ENCODE data around the gene SLC3A2. TPM values are rescaled to one million over a fixed set of nuclear protein-coding genes. Genes with fewer than 3 reads are reported as not detected.

Gene SLC3A2
- total RNA-seq, 1 experiment from 2014 or later = 619 TPM

DNA sequence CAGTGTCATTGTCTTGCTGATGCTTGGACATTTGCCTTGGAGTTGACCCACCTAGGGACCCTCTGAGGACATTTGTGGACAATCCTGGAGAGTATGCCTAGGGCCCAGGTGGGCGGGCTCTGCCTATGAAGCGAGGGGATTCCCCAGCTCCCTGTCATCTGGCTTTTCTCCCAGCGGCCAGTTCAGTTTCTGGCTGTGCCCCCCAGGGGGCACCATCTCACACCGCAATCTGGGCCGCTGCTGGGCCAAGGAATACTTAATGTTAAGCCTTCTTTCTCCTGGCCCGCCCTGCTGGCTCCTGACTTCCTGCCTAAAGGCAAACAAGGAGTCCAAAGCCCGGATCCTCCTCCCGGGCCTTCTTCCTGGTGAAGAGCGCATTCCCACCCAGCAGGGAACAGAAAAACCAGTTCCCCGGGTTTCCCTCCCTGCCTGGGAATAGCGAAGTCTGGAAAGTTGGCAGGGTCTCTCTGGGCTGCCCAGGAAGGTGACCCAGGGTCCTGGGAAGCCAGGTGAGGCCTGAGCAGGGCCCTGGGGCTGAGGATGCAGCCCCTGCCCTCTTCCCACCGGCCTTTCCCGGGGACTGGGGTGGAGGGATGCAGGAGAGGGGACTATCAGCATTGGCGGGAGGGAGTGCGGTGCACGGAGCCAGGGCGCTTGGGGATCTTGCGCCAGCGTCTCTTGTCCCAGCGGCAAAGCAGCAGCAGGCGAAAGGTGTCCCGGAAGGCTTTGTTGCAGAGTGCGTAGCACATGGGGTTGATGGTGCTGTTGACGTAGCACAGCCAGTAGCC, 28.6 kb downstream of the SLC3A2 start:
- Histone ChIP-seq H3K27ac (no peak overlapping the region), H3K27me3 (ENCODE audit: insufficient read depth, low read depth) (peaks cover 31% of the 10 kb centered on the region), H3K4me3 (no peak overlapping the region), H3K9me2 (ENCODE audit: insufficient read depth) (no peaks in the 10 kb centered on the region), H3K36me3 (ENCODE audit: low read depth) (no peaks in the 10 kb centered on the region), H3F3A (ENCODE audit: insufficient read depth, low read depth) (no peaks in the 10 kb centered on the region), H3K9me3 (ENCODE audit: insufficient read depth, low read depth) (no peaks in the 10 kb centered on the region), H3K4me2 (no peak overlapping the region), H3K4me1 (replicated peaks; ENCODE audit: insufficient read depth) (0 out of 2 replicates have a peak, but pooled peaks cover 7% of the 10 kb centered on the region), H4K20me1 (ENCODE audit: insufficient read depth) (no peaks in the 10 kb centered on the region), H2AFZ (no peak overlapping the region), H3K79me2 (ENCODE audit: low read depth) (no peaks in the 10 kb centered on the region)
- TF ChIP-seq EZH2 (IDR thresholded peaks at IDR 0.05; ENCODE audit: low read depth) = no peak
- TF ChIP-seq CTCF (conservative IDR thresholded peaks at IDR 0.05) = peak; percentile 59
- intact Hi-C loops (cut with micrococcal nuclease; ENCODE audit: unreplicated experiment) = loop anchor here (10.0 kb wide), 2 partner anchors 726 to 916 kb away; no protein-coding TSS in a partner anchor
- BruUV-seq (replicated peaks) = no TSS peak
- CTCF ChIA-PET = interaction anchor here (0.6 kb wide), 3 partner anchors 10 to 112 kb away, joined by 3 to 8 read pairs (median 4); no protein-coding TSS in a partner anchor
- POLR2A ChIA-PET (ENCODE audit: unreplicated experiment) = no interaction called here
- peak; percentile 43 to 76 for DNase-seq

DNA sequence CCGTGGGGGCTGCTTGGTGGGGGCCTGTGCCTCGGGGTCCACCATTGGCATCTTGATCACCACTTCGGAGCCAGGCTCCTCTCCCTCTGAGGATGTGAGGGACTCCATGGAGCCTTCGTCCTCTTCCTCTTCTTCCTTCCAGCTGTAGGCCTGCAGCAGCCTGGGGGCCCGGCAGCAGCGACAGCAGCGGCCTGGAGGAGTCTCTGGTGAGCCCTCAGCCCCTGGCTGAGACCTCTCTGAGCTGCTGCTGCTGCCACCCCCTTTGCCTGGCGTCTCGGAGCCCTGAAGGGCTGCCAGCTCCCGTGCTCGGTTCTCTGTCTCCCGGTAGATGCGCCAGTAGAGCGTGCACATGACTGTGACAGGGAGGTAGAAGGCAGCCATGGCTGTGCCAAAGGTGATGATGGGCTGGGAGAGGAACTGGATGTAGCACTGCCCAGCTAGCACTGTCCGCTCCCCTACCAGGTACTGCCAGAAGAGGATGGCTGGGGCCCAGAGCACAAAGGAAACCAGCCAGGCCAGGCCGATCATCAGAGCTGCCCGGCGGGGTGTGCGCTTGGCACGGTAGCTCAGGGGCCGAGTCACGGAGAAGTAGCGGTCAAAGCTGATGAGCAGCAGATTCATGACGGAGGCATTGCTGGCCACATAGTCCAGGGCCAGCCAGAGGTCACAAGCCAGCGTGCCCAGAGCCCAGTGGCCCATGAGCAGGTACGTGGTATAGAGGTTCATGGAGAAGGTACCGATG, 29.6 kb downstream of the SLC3A2 start:
- Histone ChIP-seq H4K20me1 (ENCODE audit: insufficient read depth) (no peaks in the 10 kb centered on the region), H3K36me3 (ENCODE audit: low read depth) (no peaks in the 10 kb centered on the region), H3K4me2 (no peak overlapping the region), H3K79me2 (ENCODE audit: low read depth) (no peaks in the 10 kb centered on the region), H3F3A (ENCODE audit: insufficient read depth, low read depth) (no peaks in the 10 kb centered on the region), H2AFZ (no peak overlapping the region), H3K4me1 (replicated peaks; ENCODE audit: insufficient read depth) (0 out of 2 replicates have a peak, but pooled peaks cover 7% of the 10 kb centered on the region), H3K27ac (no peak overlapping the region), H3K4me3 (no peak overlapping the region), H3K27me3 (ENCODE audit: insufficient read depth, low read depth) (peaks cover 30% of the 10 kb centered on the region), H3K9me2 (ENCODE audit: insufficient read depth) (no peaks in the 10 kb centered on the region), H3K9me3 (ENCODE audit: insufficient read depth, low read depth) (no peaks in the 10 kb centered on the region)
- DNase-seq = no peak
- ChIA-PET CTCF (no interaction called here), POLR2A (ENCODE audit: unreplicated experiment) (no interaction called here)
- intact Hi-C loops (cut with micrococcal nuclease; ENCODE audit: unreplicated experiment) = no loop called here
- TF ChIP-seq CTCF (conservative IDR thresholded peaks at IDR 0.05) (no peak), EZH2 (IDR thresholded peaks at IDR 0.05; ENCODE audit: low read depth) (no peak)
- BruUV-seq (replicated peaks) = no TSS peak

DNA sequence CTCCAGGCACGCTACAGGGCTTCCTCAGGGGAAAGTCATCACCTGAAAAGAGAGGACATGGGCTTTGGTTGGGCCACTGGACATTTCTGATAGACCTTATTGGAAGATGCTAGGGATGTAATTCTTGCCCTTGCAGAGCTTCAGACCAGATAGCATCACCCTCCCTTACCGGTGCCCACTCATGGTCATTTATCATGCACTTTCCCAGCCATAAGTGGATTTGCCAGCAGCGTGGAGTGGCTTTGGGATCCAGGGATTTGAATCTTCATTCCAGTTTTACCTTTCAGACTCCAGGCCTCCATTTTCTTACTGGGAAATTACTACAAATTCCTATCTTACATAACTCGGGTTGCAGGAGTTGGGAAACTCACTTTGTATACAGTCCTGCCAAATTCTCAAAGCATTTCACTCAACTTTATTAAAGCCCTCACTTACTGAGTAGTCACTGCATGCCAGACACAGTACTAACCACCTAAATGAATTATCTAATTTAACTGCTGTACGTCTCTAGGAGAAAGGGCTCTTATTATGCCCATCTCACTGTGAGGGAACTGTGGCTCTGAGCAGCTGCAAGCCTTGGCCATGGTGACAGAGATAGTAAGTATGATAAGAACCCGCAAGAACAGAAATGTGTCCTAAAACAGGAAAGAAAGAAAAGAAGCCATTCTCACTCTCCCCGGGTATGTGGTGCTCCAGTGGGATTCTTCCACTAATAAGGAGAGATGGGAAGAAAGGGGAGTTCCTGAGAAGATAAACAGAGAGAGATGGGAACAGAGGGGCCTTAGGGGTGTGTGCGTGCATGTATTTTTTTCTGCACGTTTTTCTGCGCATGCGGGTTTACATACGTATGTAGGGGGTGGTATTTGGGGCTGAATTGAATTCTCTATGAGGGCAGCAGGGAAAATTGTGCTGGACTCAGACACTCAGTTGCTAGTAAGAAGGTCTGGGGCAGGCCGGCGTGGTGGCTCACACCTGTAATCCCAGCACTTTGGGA, 30.7 kb downstream of the SLC3A2 start:
- intact Hi-C loops (cut with micrococcal nuclease; ENCODE audit: unreplicated experiment) = no loop called here
- DNase-seq = no peak
- Histone ChIP-seq H3K36me3 (ENCODE audit: low read depth) (no peaks in the 10 kb centered on the region), H3K79me2 (ENCODE audit: low read depth) (no peaks in the 10 kb centered on the region), H3K4me2 (no peak overlapping the region), H3K27ac (no peak overlapping the region), H4K20me1 (ENCODE audit: insufficient read depth) (no peaks in the 10 kb centered on the region), H2AFZ (no peak overlapping the region), H3K27me3 (ENCODE audit: insufficient read depth, low read depth) (peaks cover 23% of the 10 kb centered on the region), H3K4me3 (no peak overlapping the region), H3K9me3 (ENCODE audit: insufficient read depth, low read depth) (no peaks in the 10 kb centered on the region), H3K4me1 (replicated peaks; ENCODE audit: insufficient read depth) (0 out of 2 replicates have a peak, but pooled peaks cover 7% of the 10 kb centered on the region), H3F3A (ENCODE audit: insufficient read depth, low read depth) (no peaks in the 10 kb centered on the region), H3K9me2 (ENCODE audit: insufficient read depth) (no peaks in the 10 kb centered on the region)
- ChIA-PET CTCF (no interaction called here), POLR2A (ENCODE audit: unreplicated experiment) (no interaction called here)
- TF ChIP-seq EZH2 (IDR thresholded peaks at IDR 0.05; ENCODE audit: low read depth) (no peak), CTCF (conservative IDR thresholded peaks at IDR 0.05) (no peak)
- no TSS peak for BruUV-seq (replicated peaks)
